HG02938 (cell line): ENCODE results near the gene TRAPPC3.
A peak's percentile ranks its signal among the peaks of the same experiment; 100 is the strongest.
"Not testable (repeated sequence)": the region's sequence is repeated elsewhere in the genome, so short reads cannot be mapped to it uniquely, and the experiment has no call there.

Experiments used
- ATAC-seq: cut with Tn5 transposase; IDR thresholded peaks from one replicate; pipeline ENCODE4 v1.9.1; 2021; ENCODE audit warnings: mild to moderate bottlenecking, moderate library complexity; ENCODE audit not compliant: unreplicated experiment

The TRAPPC3 gene

DNA sequence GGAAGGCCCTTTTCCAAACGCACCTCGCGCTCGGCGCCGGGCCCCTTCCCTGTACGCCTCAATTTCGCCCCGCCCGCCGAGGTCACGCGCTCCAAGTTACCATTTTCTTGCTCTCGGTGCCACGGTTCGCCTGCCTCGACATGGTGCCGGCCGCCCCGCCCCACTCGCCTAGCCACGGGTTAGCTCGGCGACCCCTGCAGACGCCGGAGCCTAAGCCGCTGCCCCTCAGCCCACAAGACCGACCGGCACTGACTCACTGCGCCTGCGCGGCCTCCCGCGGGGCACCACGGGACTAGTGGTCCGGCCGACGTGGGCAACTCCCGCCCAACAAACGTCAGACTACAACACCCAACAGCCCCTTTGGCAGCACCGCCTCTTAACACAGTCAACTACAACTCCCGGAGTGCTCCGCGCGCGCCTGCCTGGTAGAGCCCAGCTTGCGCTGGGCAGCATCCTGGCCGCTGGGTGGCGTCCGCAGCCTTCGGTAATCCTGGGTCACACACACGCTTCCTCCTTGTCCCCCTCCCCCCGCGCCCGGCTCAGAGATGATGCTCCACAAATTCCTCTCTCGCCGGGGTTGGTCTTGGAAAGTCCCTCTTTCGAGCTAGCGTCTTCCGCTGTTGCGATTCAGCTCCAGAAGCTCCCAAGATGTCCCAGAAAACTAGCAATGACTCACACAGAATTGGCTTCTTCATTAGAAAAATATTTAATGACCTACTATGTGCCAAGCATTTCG is at the start of gene TRAPPC3:
Gene TRAPPC3 (minus strand): TSS at position 250 of the 736 bp plus-strand sequence. CDS start 108 bp downstream, at position 142.
- ATAC-seq: peak; percentile 91

DNA sequence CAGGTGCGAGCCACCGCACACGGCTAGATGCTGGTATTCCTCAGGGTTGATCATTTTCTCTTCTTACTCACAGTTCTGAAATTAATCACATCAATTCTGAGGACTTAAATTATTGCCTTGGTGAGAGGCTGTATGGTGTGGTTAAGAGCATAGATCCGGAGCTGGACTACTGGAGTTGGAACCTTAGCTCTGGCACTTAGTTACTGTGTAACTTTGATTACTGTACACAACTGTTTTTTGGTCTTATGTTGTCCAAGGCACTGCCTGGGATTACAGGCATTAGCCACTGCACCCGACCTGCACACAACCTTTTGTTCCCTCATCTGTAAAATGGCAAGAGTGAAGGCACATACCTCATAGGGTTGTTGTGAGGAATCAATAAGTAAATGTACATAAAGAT is 49.4 kb upstream of the TRAPPC3 start:
- no peak for ATAC-seq

DNA sequence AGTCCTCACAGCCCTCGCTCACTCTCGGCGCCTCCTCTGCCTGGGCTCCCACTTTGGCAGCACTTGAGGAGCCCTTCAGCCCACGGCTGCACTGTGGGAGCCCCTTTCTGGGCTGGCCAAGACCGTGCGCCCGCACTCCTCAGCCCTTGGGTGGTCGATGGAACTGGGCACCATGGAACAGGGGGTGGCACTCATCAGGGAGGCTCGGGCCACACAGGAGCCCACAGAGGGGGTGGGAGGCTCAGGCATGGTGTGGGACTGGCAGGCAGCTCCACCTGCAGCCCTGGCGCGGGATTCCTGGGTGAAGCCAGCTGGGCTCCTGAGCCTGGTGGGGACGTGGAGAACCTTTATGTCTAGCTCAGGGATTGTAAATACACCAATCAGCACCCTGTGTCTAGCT is 47.5 kb upstream of the TRAPPC3 start:
- ATAC-seq: not testable (repeated sequence)

DNA sequence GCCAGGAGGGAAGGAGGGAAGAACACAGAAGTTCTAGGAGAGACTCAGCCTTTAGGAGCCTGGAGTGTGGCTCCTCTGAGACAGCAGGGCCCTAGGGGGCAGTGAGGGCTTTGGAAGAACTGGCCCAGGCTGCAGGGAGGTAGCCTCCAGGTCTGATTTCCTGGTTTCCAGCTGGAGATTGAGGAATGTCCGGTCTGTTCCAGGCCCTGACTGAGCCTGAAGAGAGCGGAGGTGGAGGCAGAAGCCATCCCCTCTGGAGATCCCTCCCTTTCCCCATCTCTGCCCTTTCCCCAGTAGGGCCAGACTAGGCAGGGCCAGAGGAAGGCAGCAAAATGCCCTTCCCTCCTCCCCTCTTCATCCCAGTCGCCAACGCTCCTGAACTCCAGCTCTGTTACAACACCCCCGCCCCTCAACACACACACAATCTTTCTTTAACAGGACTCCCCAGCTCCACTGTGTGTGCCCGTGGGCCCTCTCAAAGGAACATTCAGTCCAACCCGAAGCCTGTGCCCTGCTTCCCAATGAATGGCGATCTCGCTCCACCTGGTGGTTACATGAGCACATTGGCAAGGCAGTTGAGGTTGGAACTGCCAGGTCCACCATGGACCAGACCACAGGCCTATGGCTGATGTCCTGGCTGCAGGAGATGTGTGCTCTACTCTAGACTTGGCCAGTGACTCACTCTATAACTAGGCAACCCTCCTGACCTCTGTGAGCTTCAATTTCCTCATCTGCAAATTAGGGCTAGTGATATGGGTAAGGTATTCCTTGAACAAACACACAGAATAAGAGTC is 38.7 kb upstream of the TRAPPC3 start:
- peak; percentile 77 for ATAC-seq

DNA sequence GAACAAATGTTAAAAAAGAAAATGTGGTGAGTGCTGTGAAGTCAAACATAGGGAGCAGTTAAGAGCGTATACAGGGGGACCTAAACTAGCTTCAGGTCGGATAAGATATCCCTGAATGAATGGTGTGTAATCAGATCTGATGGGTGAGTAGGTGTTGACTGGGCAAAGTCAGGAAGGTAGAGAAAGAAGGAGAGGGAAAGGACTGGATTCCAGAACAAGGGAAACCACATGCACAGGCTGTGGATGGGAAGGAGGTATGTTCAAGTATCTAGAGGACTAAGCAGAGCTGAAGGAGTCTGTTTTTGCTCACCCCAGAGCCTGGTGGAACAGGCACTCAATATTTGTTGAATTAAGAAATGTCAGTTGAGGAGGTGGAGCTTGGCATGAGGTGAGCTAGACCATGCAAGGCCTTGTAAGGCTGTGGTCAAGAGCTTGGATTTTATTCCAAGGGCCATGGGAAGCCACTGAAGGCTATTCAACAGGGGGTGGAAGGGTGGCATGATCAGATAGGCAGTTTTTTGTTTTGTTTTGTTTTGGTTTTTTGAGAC is 34.1 kb upstream of the TRAPPC3 start:
- ATAC-seq: no peak

DNA sequence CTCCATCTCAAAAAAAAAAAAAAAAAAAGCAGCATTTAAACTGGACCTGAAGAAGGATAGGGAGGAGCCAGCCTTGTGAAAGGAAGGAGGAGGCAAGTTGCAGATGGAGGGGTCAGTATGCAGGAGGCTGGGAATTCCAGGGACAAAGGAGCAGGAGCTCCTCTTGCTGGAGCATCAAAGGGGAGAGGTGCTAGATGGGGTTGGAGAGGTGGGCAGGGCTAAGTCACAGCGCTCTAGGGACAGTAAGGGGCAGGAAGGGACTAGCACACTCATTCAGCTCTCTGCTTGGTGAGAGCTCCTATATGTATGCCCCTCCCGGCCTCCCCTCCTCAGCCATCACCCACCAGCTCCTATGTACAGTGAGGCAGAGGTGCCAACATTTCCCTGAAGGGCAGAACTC is 33.4 kb upstream of the TRAPPC3 start:
- ATAC-seq: no peak

DNA sequence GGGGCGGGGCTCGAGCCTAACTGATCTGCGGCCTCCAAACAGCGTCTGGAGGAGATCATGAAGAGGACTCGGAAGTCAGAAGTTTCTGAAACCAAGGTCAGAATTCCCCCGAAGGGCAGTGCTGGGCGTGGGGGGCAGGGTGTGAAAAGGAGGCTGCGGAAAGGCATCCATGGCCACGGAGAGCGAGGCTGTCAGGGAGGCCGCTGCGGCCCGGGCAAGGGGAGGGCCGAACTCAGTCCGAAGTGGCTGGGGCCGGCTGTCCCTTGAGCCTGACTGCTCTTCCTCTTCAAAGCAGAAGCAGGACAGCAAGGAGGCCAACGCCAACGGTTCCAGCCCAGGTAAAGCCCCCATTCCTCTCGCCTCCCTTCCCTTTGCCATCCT is 29.9 kb upstream of the TRAPPC3 start:
- ATAC-seq: no peak

DNA sequence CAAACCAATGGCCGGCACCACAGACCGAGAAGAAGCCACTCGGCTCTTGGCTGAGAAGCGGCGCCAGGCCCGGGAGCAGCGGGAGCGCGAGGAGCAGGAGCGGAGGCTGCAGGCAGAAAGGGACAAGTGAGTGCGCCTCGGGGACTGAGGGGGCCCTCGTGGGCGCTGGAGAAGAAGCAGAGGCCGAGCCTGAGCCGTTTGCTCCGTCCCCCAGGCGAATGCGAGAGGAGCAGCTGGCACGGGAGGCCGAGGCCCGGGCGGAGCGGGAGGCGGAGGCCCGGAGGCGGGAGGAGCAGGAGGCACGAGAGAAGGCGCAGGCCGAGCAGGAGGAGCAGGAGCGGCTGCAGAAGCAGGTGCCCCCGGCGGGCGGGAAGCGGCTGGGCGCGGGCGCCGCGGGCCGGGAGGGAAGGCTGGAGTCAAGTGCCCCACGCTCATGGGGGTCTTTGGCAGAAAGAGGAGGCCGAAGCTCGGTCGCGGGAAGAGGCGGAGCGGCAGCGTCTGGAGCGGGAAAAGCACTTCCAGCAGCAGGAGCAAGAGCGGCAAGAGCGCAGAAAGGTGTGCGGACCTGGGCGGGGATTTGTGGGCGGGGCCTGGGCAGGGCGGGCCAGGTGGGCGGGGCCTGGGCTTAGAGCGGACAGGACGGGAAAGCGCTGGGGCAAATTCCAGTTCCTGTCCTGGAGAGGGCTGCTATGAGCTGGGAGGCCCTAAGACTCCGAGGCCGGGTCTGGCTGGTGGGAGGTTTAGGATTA is 29.4 kb upstream of the TRAPPC3 start:
- no peak for ATAC-seq

DNA sequence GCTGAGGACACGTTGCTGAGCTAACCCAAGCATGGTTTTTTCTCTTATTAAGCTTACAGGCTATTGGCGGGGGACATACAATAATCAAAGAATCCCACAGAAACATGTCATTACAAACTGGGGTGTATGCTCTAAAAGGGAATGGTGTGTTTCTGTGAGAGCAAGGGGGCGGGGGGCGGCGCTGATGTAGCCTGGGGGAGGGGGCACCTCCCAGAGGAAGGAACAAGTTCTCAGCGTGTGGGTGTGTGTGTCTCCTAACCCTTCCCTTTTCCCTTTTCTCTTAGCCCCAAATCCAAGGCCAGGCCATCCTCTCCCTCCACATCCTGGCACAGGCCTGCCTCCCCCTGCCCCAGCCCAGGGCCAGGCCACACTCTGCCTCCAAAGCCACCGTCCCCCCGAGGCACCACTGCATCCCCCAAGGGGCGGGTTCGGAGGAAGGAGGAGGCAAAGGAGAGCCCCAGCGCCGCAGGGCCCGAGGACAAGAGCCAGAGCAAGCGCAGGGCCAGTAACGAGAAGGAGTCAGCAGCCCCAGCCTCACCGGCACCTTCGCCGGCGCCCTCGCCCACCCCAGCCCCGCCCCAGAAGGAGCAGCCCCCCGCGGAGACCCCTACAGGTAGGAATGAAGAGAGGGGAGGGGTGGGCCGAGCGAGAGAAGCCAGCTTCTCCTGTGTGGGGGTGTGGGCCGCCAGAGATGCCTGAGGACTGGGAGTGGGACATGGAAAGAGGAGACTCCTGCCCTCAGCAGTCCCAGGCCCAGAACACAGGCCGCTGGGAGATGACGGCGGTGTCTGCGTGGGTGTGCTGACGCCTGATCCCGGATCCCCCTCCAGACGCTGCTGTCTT is 28.5 kb upstream of the TRAPPC3 start:
- no peak for ATAC-seq

DNA sequence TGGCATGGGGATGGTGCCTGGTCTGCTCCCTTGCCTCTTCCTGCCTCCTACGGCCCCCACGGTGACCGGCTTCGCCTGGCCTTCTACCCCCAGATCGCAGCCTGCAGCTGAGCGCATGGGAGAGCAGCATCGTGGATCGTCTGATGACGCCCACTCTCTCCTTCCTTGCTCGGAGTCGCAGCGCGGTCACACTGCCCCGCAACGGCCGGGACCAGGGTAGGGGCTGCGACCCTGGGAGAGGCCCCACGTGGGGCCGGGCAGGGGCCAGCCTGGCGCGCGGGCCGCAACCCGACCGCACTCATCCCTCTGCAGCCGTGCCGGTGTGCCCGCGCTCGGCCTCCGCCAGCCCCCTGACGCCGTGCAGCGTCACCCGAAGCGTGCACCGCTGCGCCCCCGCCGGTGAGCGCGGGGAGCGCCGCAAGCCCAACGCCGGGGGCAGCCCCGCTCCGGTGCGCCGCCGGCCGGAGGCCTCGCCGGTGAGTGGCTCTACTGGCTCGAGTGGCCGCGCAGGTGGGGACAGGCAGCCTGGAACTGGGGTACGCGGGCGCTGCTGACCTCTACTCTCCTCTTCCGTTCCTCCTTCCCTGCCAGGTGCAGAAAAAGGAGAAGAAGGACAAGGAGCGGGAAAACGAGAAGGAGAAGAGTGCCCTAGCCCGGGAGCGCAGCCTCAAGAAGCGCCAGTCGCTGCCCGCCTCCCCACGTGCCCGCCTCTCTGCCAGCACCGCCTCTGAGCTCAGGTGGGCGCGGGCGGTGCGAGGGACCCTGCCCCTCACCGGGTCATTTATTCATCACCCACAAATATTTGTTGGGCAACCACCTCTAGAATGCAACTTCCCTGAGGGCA is 27.0 kb upstream of the TRAPPC3 start:
- no peak for ATAC-seq

DNA sequence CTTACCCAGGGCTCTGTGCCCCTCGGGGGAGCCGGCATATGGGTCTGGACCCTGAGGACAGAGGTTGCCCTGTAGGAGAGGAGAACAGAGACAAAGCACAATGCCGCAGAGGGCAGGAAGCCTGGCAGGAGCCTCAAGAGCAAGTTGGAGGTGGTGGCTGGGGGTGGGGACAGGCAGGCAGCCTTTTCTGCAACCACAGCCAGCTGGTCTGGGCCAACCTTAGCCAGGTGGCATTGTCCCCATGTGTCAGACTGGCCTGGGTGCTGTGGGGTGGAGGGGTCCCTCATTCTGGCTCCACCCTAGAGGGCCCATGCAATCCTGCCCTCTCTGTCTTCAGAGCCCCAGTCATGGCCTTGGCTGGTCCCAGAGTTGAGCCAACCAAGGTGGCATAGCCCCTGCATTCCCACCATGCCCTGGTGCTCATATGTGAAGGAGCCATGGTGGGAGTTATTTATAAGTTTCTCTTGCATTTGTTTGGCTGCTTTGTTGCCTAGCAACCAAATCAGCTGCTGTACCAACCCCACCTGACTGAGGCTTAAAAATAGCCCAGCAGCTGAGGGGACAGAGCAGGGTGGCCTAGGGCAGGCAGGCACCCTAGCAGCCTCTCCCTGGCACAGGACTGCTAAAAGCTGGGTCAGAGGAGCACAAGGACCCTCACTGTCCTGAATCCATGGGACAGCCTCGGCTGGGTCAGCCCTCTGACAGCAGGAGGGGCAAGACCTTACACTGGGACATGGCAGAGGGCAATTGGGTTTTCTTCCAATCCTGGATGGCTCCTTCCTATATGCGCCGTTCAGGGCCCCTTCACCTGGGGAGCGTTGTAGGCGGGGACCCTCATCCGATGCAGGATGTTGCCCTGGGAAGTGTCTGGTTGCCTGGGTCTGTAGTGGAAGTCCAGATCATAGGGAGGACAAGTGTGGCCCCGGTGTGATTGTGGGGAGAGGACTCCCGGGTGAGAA is 26.1 kb upstream of the TRAPPC3 start:
- ATAC-seq: no peak

DNA sequence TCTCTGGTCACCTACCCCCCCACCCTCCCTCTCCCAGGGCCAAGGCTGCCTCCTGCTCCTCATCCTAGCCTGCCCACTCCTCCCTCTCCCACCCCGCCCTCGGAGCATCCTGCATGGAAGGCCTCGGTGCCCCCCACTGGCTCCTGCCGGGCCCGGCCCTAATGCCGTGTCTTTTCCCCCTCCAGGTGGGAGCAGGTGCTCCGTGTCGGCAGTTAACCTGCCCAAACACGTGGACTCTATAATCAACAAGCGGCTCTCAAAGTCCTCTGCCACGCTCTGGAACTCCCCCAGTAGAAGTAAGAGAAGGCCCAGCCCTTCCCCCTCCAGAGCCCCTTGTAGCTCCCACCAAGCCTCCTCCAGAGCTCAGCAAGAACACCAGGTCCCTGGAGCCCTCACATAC is 25.4 kb upstream of the TRAPPC3 start:
- no peak for ATAC-seq

DNA sequence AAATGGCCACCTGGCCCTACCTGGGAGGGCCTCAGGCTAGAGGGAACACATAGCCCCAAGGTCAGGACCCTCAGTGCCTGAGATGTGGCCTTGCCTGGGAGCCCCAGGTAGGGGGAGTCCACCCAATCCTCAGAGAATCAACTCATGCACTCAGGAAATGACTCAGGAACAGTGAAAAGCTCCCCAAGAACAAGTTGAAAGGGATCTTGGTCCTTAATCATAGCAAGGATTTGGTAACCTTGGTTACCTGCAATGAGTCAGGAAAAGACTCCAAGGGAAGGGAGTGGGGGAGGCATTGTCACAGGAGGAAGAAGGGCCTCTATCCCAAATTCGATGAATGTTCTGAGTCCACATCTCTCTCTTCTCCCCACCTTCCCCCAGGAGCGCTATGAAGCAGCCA is 23.7 kb upstream of the TRAPPC3 start:
- no peak for ATAC-seq

DNA sequence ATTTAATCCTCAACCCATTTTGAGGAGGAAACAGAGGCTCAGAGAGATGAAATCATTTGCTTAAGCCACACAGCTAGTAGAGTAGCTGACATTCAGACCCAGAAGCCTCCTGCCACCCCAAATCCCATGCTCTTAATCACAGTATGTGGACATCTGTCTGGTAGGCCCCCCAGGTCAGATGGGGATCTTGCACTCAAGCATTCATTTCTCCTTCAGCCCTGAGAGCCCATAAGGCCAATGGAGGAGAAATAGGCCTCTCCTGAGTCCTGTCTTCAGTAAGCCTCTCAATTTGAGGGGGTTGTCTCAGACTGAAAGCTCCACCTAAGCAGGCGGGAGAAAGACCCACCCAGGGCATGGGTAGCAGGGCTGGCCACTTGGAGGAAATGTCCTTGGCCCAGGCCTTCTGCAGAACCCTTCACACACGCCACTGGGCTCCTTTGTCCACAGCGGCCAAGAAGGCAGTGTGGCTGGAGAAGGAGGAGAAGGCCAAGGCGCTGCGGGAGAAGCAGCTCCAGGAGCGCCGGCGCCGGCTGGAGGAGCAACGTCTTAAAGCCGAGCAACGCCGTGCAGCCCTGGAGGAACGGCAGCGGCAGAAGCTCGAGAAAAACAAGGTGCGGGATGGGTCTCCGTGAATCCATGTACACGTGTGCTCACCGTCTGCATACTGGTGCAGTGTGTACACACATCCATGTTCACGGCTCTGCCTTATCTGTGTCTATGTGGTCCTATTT is 22.9 kb upstream of the TRAPPC3 start:
- ATAC-seq: no peak

DNA sequence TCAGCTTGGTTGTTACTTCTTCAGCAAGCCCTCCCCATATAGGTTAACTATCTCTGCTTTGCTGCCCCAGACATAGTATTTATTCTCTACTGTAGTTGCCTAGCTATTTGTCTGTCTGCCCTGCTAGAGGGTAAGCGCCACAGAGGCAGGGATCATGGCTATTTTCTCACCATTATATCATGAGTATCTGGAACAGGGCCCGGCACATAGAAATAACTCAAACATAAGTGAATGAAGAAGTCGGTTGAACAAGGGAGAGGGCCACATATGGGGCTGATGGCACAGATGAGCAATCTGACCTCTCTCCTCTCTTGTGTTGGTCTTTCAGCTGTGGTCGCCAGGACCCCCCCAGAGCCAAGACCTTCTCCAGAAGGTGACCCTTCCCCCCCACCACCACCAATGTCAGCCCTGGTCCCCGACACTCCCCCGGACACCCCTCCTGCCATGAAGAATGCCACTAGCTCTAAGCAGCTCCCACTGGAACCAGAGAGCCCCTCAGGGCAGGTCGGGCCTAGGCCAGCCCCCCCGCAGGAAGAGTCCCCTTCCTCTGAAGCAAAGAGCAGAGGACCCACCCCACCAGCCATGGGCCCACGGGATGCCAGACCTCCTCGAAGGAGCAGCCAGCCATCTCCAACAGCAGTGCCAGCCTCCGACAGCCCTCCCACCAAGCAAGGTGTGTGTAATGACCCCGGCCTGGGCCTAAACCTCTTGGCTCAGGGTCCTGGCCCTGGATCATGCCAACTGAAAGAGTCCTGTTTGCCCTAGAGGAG is 21.5 kb upstream of the TRAPPC3 start:
- ATAC-seq: no peak

DNA sequence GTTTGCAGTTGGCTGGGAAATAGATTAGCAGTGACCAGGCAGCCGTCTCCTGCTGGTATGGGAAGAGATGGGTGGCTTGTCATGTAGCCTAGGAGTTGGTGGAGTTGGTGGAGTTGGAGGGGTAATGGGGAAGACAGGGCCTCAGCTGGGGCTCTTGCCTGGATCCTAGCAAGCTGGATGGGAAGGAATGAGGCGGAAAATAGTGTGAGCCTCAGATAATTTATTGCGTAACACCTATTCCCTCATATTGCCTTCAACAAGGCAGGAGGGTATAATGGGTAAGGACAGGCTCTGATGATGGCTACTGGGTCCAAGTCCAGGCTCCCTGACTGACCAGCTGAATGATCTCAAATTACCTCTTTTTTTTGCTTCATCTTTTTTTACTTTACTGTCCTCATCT is 19.2 kb upstream of the TRAPPC3 start:
- no peak for ATAC-seq
